HG03439 (cell line): Measurements from ENCODE around the gene LFNG.
"Not testable (repeated sequence)": the region's sequence is repeated elsewhere in the genome, so short reads cannot be mapped to it uniquely, and the experiment has no call there.

Source experiments
- ATAC-seq: cut with Tn5 transposase; IDR thresholded peaks from one replicate; pipeline ENCODE4 v1.9.1; 2021; ENCODE audit warnings: mild to moderate bottlenecking, moderate library complexity; ENCODE audit not compliant: unreplicated experiment

The LFNG gene

DNA sequence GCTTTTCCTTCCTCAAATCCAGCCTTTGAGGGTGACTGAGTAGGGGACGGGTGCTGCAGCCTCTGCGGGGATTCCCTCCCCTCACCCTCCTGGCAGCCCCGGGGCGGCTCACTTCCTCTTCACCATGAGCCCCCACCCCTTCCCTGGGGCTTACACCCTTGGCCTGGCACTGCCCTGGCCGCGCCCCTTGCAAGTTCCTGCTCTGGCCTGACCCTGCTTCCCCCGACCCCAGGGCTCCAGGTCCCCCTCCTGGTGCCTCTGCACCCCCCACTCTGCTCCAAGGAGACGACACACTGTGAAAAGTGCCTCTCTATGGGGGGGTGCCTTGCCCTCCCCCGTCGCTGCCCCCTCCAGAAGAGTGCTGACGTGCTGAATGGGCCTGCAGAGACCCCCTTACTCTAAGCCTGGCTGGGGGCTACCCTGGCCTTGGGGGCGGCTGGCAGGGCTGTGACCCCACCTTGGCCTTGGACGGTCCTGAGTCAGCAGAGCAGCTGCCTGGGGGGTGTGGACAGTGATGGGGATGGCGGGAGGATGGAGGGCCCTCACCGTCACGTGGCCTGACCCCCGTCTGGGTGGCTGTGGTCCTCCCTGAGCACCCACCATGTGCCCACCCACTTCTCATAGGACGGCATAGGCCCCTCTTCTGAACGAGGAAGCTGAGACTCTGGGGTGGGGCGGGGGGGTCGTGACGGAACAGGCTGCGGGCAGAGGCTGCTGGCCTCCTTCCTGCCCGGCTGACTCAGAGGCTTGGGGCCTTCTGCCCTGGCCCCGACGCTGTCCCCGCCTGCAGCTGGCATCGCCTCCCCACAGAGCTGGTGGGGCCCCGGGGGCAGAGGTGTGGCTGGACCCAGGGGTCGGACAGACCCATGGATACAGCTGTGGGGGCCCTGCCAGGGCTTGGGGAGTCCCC, 9.8 kb downstream of the LFNG start:
- no peak for ATAC-seq

DNA sequence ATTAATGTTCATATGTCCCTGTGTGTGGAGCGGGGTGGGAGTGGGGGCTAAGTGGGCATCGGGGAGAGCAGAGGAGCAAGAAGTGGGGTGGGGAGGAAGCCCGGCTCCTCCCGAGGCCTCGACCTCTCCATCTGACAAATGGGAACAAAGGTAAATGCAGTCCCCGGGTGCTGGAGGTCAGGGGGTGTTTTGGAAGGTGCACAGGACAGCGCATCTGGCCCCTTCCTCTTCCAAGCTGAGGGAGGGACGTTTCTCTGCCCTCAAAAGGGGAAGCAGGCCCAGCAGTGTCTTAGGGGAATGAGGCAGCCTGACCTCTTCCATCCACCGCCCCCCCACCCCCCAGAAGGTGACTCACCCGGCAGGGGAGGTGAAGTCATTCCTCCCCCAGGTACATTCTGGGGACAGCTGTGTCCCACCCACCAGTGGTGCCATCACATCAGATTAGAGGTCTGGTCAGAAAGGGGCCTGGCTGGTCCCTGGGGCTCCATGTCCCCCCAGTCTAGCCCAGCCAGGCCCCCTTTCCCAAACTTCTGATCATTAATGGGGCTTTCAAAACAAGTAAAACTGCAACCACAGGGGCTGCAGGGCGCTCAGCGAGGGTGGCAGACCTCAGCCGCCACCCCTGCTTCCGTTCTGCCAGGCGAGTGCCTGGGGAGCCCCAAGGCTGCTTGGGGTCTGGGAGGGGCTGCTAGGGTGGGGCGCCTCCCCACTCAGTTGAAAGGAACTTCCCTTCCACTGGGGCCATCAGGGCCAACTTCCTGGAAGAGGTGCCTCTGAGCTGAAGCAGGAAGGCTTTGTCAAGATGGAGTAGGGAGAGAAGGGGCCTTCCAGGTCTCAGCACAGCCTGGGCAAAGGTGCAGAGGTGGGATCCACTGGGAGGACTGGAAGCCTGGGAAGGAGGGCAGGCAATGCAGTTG, 10.8 kb downstream of the LFNG start:
- no peak for ATAC-seq

DNA sequence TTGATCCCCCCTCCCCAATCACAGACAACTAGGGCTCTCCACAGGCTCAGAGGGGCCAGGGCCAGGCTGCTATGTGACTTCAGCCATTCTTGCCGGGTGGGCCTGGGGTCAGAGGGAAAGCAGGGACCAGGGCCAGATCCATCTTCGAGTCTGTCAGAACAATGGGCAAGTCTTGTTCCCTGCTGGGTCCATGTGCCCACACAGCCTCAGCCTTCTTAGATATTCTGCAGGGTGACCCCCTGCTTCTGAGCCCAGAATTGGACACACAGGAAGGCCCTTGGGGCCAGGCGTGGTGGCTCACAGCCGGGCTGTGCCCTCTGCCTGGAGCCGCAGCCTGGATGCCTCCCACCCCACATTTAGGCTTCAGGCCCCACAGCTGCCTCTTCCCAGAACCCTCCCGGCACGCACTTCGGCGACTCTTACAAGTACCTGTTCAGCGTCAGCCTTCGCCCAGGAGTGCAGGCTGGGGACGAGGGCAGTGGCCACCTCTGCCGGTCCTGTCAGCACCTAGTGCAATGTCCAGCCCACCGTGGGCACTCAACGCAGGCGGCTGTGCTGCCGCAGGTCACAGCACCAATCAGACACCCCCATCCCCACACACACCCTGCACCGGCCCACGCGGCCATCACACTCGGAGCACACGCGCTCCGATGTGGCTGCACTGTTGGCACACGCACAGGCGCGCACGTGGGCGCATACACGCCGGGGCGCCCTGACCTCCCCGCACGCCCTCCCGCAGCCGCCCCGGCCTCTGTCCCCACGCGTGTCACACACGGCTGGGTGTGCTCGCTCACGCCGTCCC, 11.6 kb downstream of the LFNG start:
- not testable (repeated sequence) for ATAC-seq

DNA sequence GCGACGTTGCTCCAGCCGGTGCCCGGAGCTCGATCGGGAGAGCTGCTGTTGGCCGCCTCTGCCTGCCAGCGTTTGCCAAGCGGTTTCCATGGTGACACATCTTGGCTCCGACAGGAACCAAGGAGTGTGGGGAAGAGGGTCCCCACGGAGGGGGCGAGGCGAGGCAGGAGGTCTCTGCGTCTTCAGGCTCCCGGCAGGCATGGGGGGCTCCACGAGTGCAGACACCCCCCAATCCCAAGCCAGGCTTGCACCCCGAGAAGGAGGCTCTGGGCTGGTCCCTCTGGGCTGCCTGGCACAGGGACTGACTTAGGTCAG, 12.2 kb downstream of the LFNG start:
- ATAC-seq: not testable (repeated sequence)

DNA sequence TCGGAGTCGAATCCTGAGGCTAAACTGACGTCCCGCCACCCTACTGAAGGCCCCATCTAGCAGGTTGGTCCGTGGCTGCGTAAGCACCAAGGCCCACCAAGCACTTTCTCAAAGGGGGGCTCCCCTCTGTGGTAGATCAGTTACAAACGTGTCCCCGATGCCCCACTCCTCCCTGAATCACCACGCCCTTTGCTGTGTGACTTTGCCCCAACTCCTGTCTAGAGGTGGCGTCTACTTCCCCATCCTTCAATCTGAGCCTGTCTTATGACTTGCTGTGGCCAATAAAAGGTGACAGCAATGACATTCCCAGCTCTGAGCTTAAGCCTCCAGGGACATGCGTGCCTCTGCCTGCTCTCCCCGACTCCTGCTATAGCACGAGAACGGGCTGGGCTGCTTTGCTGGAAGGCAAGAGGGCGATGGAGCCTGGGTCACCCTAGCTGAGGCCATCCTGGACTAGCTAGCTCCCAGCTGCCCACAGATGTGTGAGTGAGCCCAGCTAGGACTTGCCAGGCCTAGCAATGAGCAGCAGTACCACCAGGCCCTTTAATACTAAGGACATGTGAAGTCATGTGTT, 12.7 kb downstream of the LFNG start:
- not testable (repeated sequence) for ATAC-seq

DNA sequence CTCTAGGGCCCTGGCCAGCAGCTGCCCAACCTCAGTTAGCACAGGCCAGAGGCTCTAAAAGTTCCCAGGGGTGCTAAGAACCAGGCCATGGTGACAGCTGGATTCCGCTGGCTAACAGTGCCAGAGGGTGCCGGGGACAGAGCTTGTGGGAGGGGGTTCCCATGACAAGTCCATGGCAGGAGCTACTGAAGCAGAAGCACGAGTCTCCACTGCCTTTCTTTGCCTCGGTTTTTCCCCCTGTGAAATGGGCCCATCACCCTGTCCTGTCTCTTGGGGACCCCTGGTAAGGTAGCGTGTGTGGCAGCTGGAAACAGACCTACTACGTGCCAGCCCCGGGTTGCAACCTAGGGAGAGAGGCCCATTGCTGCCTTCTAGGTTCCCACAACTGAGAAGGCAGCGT, 13.2 kb downstream of the LFNG start:
- ATAC-seq: not testable (repeated sequence)

DNA sequence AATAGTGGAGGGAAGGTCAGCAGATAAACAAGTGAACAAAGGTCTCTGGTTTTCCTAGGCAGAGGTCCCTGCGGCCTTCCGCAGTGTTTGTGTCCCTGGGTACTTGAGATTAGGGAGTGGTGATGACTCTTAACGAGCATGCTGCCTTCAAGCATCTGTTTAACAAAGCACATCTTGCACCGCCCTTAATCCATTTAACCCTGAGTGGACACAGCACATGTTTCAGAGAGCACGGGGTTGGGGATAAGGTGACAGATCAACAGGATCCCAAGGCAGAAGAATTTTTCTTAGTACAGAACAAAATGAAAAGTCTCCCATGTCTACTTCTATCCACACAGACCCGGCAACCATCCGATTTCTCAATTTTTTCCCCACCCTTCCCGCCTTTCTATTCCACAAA, 14.0 kb downstream of the LFNG start:
- ATAC-seq: not testable (repeated sequence)

DNA sequence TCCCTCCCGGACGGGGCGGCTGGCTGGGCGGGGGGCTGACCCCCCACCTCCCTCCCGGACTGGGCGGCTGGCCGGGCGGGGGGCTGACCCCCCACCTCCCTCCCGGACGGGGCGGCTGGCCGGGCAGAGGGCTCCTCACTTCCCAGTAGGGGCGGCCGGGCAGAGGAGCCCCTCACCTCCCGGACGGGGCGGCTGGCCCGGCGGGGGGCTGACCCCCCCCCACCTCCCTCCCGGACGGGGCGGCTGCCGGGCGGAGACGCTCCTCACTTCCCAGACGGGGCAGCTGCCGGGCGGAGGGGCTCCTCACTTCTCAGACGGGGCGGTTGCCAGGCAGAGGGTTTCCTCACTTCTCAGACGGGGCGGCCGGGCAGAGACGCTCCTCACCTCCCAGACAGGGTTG, 14.6 kb downstream of the LFNG start:
- ATAC-seq: not testable (repeated sequence)

DNA sequence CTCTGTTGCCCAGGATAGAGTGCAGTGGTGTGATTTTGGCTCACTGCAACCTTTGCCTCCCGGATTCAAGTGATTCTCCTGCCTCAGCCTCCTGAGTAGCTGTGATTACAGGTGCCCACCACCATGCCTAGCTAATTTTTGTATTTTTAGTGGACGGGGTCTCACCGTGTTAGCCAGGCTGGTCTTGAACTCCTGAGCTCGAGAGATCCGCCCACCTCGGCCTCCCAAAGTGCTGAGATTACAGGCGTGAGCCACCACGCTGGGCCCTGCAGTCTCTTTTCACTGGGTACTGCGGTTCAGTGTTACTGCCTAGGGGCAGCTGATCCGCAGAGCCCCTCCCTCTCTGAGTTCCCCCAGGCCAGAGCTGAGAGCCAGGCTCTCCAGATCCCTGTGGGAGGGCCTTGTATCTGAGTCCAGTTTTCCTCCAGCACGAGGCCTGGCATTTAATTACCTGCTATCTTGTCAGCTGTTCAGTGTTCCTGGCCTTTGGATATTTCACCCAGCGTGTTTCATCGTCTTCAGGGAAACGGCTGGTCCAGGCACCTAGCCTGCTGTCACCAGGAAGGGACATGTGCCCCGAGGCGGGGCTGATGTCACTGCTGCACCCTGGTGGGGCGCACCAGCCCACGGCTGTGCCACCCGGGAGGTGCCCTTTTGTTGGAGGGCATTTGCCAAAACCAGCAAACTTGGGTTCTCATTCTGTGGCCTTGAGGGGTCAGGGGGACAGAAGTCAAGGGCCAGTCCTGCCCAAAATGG, 16.5 kb downstream of the LFNG start:
- ATAC-seq: not testable (repeated sequence)

DNA sequence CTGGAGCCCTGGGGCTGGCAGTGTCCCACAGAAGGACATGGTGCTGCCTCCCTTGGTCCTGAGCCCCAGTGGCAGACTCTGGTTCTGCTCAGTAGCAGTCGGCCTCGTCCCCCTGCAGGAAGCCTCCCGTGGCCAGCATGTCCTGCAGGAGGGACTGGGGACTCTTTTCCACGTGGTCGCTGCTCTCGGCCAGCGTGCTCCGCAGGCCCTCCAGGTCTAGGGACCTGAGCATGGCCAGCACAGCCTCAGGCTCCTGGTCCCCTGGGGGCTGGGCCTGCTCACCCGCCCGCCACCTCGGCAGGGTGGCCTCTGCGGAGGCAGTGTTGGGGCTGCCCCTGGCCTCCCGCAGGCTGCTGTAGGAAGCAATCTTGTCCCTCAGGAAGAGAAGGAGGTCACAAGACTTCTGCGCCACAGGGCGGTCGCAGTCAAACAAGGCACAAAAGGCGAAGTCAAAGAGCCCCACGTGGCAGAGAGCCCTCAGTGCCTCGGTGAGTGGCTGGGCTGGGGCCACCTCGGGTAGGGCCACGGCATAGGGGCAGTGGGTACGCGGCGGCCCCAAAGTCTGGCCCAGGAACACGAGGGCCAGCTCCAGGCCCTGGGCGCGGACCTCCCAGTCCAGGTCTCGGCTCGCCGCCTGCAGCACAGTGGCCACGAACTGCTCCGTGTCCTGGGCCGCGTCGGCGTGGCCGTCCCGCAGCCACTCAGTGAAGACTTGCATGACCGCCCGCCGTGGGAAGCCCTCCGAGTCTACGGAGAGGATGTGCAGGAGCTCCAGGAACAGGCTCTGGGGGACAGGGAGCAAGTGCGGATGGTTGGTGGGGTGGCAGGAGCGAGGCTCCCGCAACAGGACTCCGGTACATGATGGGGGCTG, 18.6 kb downstream of the LFNG start:
- ATAC-seq: no peak

DNA sequence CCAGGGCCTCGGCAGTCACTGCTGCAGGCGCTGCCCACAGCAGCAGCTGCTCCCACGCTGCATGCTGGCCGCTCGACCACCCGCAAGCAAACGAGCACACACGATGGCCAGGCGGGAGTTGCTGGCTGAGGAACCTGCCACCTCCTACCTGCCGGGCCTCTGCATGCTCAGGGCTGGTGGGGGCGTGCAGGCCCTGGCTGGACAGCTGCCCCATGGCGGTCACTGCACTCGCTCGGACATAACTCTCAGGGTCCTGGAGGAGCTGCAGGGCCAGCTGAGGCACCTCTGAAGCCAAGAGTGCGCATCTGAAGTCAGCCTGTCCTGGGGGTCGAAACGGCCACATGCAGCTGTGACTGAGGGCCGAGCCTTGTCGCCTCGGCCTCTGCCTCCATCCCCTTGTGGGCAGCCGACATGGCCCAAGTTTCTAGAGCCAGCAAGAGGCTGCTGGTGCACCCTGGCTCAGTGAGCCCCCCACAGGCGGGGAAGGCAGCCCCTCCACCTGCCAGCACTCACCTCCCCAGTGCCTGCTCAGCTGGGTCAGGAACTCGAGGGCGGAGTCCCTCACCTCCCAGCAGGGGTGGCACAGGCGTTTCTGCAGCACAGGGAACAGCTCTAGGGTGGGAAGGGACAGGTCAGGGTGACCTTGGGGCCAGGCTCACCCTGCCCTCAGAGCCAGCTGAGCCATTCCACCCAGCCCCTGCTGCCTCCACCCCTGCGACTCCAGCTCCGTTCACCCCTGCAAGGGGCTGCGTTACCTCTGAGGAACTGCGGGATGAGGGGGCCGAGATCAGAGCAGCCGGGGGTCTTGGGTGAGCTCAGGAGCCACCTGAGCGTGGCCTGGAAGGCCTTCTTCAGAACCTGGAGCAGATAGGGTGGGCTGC, 19.7 kb downstream of the LFNG start:
- ATAC-seq: no peak

DNA sequence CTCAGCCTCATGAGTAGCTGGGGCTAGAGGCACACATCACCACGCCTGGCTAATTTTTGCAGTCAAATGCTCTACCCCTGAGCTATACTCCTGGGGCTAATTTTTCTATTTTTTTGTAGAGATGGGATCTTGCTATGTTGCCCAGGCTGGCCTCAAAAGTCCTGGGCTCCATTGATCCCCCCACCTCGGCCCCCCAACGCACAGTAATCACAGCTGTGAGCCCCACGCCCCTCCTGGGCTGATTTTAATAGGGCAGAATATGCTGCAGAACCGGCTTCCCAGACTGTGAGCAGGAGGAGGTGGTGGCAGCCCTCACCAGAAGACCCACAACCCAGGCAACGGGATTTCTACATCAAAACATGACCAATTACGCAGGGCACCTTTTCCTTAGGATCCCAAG, 20.6 kb downstream of the LFNG start:
- no peak for ATAC-seq

DNA sequence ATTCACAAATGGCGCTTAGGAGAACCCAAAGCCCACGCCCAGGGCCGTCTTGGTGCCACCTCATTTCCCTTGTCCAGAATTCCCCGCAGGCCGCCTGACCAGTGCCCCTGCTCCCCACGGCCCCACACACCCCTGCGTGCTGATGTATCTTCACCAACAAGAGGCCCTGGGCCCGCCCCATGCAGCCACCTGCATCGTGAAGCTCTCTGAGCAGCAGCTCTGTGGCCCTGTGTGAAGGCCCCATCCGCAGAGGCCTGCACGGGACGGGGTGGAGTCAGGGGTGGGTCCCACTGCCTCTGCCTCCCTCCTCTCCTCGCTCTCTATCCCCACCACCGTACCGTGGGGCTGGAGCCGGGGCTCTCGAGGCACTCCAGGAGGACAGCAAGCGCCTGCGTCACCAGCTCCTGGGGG, 21.1 kb downstream of the LFNG start:
- ATAC-seq: no peak

DNA sequence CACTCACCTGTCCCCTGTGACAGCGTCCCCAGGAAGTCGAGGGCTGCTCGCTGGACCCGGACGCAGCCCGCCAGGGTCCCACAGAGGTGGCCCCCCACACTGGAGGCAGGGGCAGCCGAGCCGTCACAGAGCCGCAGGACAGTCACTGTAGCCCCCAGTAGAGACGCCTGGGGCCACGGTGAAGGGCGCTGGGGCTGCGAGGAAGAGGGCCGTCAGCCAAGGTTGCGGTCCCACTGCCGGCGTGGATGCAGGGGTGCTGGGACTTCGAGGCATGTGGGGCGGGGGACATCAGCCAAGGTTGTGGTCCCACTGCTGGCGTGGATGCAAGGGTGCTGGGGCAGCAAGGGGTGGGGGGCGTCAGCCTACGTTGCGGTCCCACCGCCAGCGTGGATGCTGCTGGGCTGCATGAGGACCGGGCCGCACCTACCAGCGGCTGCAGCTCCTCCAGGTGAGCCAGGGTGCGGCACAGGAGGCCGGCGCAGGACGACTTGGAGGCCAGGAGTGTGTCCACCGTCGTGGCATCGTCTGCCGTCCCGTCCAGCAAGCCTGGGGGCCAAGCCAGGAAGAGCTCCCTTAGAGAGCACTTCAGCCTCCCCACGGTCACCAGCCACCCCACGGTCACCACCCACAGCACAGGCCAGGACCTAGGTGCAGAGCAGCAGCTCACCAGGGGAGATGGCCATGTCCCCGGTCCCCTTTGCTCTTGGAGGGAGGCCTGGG, 21.9 kb downstream of the LFNG start:
- ATAC-seq: no peak

DNA sequence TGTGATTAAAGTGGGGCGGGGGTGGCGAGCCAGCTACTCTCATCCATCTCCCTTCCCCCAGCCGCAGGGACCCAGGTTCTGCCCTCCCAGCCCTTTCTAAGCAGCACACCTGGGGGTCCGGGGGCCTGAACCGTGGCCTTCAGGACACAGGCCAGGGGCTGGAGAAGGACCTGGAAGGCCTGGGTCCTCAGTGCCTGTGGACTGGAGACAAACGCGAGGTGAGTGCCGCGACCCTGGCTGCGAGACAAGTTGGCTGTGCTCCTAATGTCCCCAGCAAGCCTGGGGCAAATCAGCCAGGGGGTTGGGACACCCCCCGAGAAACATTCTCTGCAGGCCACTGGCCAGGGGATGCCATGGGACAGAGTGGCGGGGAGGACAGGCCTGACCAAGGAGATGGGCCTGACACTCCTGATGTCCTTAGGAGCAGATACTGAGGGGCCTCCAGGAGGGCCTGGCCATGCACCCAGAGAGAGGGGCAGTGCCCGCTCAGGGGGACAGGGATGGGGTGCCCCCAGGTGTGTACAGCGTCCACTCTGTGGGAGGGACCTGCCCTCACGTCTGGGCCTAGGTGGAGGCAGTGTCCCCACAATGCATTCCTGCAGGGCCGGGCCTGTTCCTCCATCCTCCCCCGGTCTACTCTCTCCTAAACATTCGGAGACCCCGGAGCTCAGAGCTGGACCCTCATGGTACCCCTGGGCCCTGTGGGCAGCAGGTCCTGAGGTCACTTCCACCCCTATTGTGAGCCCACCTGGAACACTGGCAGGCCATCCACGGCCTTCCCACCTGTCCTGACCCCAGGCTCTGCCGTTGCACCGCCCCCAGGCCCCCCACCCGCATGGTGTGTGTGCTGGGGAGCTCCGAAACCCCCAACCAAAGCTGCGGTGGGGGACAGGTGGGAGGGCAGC, 22.7 kb downstream of the LFNG start:
- no peak for ATAC-seq
